ENCODE measurements around the gene SHOX.

The SHOX gene

DNA sequence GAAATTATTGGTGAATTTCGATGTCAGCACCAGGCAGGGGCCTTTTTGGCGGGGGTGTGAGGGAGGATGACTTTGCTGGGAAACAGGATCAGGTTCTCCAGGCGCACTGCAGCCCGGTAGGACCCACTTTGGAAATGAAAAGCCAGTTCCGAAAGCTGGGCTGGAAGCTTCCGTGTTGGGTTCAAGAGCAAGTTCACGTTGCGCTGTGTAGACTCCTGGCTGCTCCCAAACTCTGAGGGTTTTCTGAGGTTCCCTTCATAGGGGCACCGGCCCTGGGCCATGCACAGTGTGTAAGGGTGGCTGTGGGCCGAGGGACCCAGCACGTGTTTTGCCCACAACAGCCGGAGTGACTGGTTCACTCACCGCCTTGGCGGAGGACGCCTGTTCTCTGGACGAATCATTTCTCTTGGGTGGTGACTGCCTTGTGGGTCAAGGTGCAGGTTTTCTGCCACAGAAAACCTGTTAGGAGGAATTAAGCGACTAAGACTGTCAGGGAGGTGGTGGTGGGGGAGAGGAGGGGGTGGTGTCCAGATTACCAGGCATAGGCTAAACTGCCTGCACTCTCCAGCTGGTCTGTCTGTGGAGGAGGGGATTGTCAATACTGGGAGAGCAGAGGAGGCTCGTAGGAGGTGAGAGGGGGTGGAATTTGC is 8.0 kb downstream of the SHOX start:
- no peak overlapping the region for H3K4me3 ChIP-seq (ENCODE audit: low read depth in 1 of 2, low read length in 1 of 2)
- no peak overlapping the region for H3K27ac ChIP-seq
- H3K27me3 ChIP-seq, result peaks cover 94% of the 10 kb centered on the region

DNA sequence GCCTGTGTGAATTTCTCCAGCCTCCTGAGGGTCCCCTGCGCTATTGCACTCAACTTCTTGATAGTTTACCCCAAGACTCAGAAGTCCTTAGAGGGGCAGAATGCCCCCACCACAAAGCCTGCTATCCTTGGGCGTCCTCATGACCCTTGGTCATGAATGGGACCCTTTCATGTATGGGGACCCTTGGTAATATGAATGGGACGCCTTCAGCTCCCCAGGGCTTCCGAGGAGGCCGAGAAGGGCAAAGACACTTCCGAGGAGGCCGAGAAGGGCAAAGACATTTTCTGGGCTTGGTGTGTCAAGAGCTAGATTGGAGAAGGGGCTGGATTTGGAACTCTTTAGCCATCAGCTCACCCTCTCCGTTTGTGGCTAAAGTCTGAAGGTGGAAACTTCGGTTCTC is 8.6 kb downstream of the SHOX start:
- Histone ChIP-seq H3K4me1 (ENCODE audit: control insufficient read depth in 1 of 2, insufficient read depth in 1 of 2, low read depth in 1 of 2, low read length in 1 of 2) (no peaks in the 10 kb centered on the region), H3K4me3 (ENCODE audit: low read depth in 1 of 2, low read length in 1 of 2) (no peak overlapping the region), H3K36me3 (no peaks in the 10 kb centered on the region), H3K27ac (no peak overlapping the region), H3K9me3 (no peaks in the 10 kb centered on the region), H3K27me3 (peaks cover 94% of the 10 kb centered on the region)
- TF ChIP-seq, protein P1, sequence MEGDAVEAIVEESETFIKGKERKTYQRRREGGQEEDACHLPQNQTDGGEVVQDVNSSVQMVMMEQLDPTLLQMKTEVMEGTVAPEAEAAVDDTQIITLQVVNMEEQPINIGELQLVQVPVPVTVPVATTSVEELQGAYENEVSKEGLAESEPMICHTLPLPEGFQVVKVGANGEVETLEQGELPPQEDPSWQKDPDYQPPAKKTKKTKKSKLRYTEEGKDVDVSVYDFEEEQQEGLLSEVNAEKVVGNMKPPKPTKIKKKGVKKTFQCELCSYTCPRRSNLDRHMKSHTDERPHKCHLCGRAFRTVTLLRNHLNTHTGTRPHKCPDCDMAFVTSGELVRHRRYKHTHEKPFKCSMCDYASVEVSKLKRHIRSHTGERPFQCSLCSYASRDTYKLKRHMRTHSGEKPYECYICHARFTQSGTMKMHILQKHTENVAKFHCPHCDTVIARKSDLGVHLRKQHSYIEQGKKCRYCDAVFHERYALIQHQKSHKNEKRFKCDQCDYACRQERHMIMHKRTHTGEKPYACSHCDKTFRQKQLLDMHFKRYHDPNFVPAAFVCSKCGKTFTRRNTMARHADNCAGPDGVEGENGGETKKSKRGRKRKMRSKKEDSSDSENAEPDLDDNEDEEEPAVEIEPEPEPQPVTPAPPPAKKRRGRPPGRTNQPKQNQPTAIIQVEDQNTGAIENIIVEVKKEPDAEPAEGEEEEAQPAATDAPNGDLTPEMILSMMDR (IDR thresholded peaks at IDR 0.05), result no peak

More for the DNA sequence above, 8.0 kb downstream of the SHOX start:
- H3K9me3 ChIP-seq, result no peaks in the 10 kb centered on the region
- no peaks in the 10 kb centered on the region for H3K4me1 ChIP-seq (ENCODE audit: control insufficient read depth in 1 of 2, insufficient read depth in 1 of 2, low read depth in 1 of 2, low read length in 1 of 2)
- no peaks in the 10 kb centered on the region for H3K36me3 ChIP-seq
- TF ChIP-seq, protein P1 (IDR thresholded peaks at IDR 0.05), result no peak

DNA sequence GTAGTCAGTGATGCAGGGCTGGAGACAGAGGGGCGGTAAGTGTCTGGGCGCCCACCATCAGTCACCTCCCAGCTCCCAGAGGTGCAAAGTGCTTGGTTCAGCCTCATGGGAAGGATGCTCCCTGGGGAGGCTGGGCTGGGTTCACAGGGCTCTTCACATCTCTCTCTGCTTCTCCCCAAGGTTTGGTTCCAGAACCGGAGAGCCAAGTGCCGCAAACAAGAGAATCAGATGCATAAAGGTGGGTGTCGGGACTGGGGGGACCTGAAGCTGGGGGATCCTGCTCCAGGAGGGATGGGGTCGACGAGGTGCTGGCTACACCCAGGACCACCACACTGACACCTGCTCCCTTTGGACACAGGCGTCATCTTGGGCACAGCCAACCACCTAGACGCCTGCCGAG is 10.1 kb downstream of the SHOX start:
- no peaks in the 10 kb centered on the region for H3K4me1 ChIP-seq (ENCODE audit: control insufficient read depth in 1 of 2, insufficient read depth in 1 of 2, low read depth in 1 of 2, low read length in 1 of 2)
- H3K27me3 ChIP-seq, result peaks cover 94% of the 10 kb centered on the region
- H3K36me3 ChIP-seq, result no peaks in the 10 kb centered on the region
- no peak overlapping the region for H3K27ac ChIP-seq
- H3K9me3 ChIP-seq, result no peaks in the 10 kb centered on the region
- H3K4me3 ChIP-seq (ENCODE audit: low read depth in 1 of 2, low read length in 1 of 2), result no peak overlapping the region
- TF ChIP-seq, protein P1 (IDR thresholded peaks at IDR 0.05), result no peak

DNA sequence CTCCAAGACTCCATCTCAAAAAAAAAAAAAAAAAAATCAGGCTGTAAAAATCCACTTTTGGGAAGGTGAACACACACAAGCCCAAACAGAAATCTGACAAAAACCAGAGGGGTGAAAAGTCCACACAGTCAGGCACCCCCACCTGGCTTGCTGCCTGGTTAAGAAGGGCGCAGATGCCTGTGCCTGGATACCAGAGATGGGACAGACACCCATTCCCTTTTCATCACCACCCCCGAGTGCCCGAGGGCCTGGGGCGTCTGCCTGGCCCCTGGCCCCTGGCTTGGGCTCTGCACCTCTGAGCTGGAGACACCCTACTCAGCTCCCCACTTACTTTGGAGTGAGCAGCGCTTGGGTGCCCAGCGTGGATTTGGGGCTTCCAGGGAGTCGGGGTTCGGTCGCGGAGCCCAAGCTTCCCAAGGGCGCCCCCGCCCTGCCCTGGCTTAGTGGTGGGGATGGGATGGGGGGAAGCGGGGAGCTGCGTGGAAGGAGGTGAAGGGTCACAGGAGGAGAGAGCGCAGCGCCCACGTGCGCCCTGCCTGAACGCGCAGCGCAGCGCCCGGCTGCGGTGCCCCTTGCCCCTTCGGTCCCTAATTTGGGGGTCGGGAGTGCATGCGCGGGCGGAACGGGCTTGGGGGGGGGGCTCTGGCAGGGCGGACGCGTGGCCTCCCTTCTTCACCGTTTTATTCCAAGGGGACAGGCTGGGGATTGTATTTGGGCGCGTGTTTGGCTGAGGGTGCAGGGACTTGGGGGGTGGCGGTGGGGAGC is 11.3 kb downstream of the SHOX start:
- Histone ChIP-seq H3K27me3 (peaks cover 100% of the 10 kb centered on the region), H3K36me3 (no peaks in the 10 kb centered on the region), H3K4me3 (ENCODE audit: low read depth in 1 of 2, low read length in 1 of 2) (no peak overlapping the region), H3K9me3 (no peaks in the 10 kb centered on the region), H3K27ac (no peak overlapping the region), H3K4me1 (ENCODE audit: control insufficient read depth in 1 of 2, insufficient read depth in 1 of 2, low read depth in 1 of 2, low read length in 1 of 2) (no peaks in the 10 kb centered on the region)
- TF ChIP-seq, protein P1 (IDR thresholded peaks at IDR 0.05), result no peak

DNA sequence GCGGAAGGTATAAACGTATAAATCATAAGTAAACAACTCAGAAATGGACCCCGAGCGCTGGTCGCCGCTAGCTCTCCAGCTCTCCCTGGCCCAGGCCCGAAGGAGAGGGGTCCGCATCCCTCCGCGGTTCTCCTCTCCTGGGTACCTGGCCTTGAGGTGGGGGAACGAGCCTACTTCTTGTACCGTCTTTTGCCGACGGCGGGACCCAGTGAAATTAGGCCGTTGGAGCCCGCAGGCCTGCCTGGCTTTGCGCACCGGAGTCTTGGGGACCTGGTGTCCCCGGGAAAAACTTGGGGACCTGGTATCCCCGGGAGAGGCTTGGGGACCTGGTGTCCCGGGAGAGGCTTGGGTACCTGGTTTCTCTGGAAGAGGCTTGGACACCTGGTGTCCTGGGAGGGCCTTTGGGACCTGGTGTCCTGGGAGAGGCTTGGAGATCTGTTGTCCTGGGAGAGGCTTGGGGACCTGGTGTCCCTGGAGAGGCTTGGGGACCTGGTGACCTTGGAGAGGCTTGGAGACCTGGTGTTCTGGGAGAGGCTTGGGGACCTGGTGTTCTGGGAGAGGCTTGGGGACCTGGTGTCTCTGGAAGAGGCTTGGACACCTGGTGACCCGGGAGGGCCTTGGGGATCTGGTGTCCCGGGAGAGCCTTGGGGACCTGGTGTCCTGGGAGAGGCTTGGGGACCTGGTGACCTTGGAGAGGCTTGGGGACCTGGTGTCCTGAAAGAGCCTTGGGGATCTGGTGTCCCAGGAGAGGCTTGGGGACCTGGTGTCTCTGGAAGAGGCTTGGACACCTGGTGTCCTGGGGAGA is 12.0 kb downstream of the SHOX start:
- Histone ChIP-seq H3K4me3 (ENCODE audit: low read depth in 1 of 2, low read length in 1 of 2) (no peak overlapping the region), H3K36me3 (no peaks in the 10 kb centered on the region), H3K27me3 (peaks cover 92% of the 10 kb centered on the region), H3K27ac (no peak overlapping the region), H3K9me3 (no peaks in the 10 kb centered on the region), H3K4me1 (ENCODE audit: control insufficient read depth in 1 of 2, insufficient read depth in 1 of 2, low read depth in 1 of 2, low read length in 1 of 2) (no peaks in the 10 kb centered on the region)
- TF ChIP-seq, protein P1 (IDR thresholded peaks at IDR 0.05), result no peak

Measured in neutrophil (primary cell).